Liver (tissue), 9 donors: ENCODE measurements around the gene GMDS. TPM values are rescaled to one million over a fixed set of nuclear protein-coding genes. Genes with fewer than 3 reads are reported as not detected.

Experiments
- DNase-seq: peaks from one replicate; pipeline ENCODE4 v3.0.0-alpha.2; 2017; ENCODE audit warnings: low spot score
- H3K27ac ChIP-seq, 2 donors: one replicate each; pipeline ENCODE4 v1.7.0; 2013; ENCODE audit warnings: inconsistent platforms in 2 of 2, low read length in 2 of 2, control low read depth in 1 of 2, low read depth in 1 of 2, mild to moderate bottlenecking in 1 of 2
- H3K27me3 ChIP-seq, 4 donors: one replicate each; pipeline versions ENCODE4 v1.6.1 to v1.7.0; 2013; ENCODE audit warnings: low read length in 3 of 4, inconsistent platforms in 1 of 4, mild to moderate bottlenecking in 1 of 4, moderate library complexity in 1 of 4; ENCODE audit not compliant: control insufficient read depth in 4 of 4, insufficient read depth in 4 of 4
- H3K36me3 ChIP-seq, 4 donors: one replicate each; pipeline versions ENCODE4 v1.6.1 to v1.7.0; 2013; ENCODE audit warnings: low read length in 3 of 4, mild to moderate bottlenecking in 3 of 4, low read depth in 1 of 4, moderate library complexity in 1 of 4; ENCODE audit not compliant: control insufficient read depth in 4 of 4, insufficient read depth in 3 of 4
- H3K4me1 ChIP-seq, 4 donors: one replicate each; pipeline versions ENCODE4 v1.6.1 to v1.7.0; 2013; ENCODE audit warnings: low read length in 3 of 4, mild to moderate bottlenecking in 3 of 4, moderate library complexity in 1 of 4; ENCODE audit not compliant: control insufficient read depth in 4 of 4, insufficient read depth in 4 of 4
- H3K4me3 ChIP-seq, 3 donors: one replicate each; pipeline versions ENCODE4 v1.6.1 to v1.7.0; 2013; ENCODE audit warnings: low read length in 3 of 3, control low read depth in 1 of 3, low read depth in 1 of 3, mild to moderate bottlenecking in 1 of 3
- H3K9ac ChIP-seq, 2 donors: one replicate each; pipeline ENCODE4 v1.7.0; 2013; ENCODE audit warnings: low read length in 2 of 2, mild to moderate bottlenecking in 2 of 2, moderate library complexity in 2 of 2, control low read depth in 1 of 2, low read depth in 1 of 2
- H3K9me3 ChIP-seq, 4 donors: one replicate each; pipeline versions ENCODE4 v1.6.1 to v1.7.0; 2013; ENCODE audit warnings: low read length in 3 of 4; ENCODE audit not compliant: control insufficient read depth in 4 of 4
- ATF3 ChIP-seq: IDR thresholded peaks from 2 replicates; pipeline ENCODE4 v1.6.1; 2016; ENCODE audit warnings: antibody characterized with exemption
- CTCF ChIP-seq: fragments of 150-350 bp; IDR thresholded peaks from 2 replicates; pipeline ENCODE4 v1.5.1; 2017; ENCODE audit warnings: improper control_type of control experiment, low read depth, low read length; ENCODE audit not compliant: missing input control
- EGR1 ChIP-seq, 2 donors: IDR thresholded peaks; 2 replicates each; pipeline ENCODE4 v1.6.1; 2016 to 2018; ENCODE audit warnings: antibody characterized with exemption in 2 of 2, low read depth in 2 of 2
- FOXA1 ChIP-seq: IDR thresholded peaks from 2 replicates; pipeline ENCODE4 v1.6.1; 2016; ENCODE audit warnings: antibody characterized with exemption
- FOXA2 ChIP-seq: IDR thresholded peaks from 2 replicates; pipeline ENCODE4 v1.6.1; 2016; ENCODE audit warnings: antibody characterized with exemption
- GABPA ChIP-seq, 2 donors: IDR thresholded peaks in 1 of 2; conservative IDR thresholded peaks in 1 of 2; 2 replicates each; pipeline ENCODE4 v1.6.1; 2016; ENCODE audit warnings: antibody characterized with exemption in 2 of 2, mild to moderate bottlenecking in 1 of 2, moderate library complexity in 1 of 2
- HNF4A ChIP-seq, 2 donors: conservative IDR thresholded peaks; 2 replicates each; pipeline ENCODE4 v1.6.1; 2016; ENCODE audit warnings: antibody characterized with exemption in 2 of 2, mild to moderate bottlenecking in 2 of 2
- HNF4G ChIP-seq: IDR thresholded peaks from 2 replicates; pipeline ENCODE4 v1.6.1; 2016; ENCODE audit warnings: antibody characterized with exemption
- JUND ChIP-seq, 2 donors: IDR thresholded peaks; 2 replicates each; pipeline ENCODE4 v1.6.1; 2016; ENCODE audit warnings: antibody characterized with exemption in 2 of 2
- MAX ChIP-seq: IDR thresholded peaks from 2 replicates; pipeline ENCODE4 v1.6.1; 2016; ENCODE audit warnings: antibody characterized with exemption
- NR2F2 ChIP-seq: IDR thresholded peaks from 2 replicates; pipeline ENCODE4 v1.6.1; 2016; ENCODE audit warnings: antibody characterized with exemption
- RAD21 ChIP-seq, 2 donors: IDR thresholded peaks; 2 replicates each; pipeline ENCODE4 v1.6.1; 2016; ENCODE audit warnings: antibody characterized with exemption in 2 of 2, mild to moderate bottlenecking in 2 of 2
- REST ChIP-seq: IDR thresholded peaks from 2 replicates; pipeline ENCODE4 v1.6.1; 2016; ENCODE audit warnings: antibody characterized with exemption, mild to moderate bottlenecking
- RXRA ChIP-seq, 2 donors: IDR thresholded peaks; 2 replicates each; pipeline ENCODE4 v1.6.1; 2017 to 2018; ENCODE audit warnings: antibody characterized with exemption in 2 of 2, mild to moderate bottlenecking in 1 of 2
- SP1 ChIP-seq: IDR thresholded peaks from 2 replicates; pipeline ENCODE4 v1.6.1; 2018; ENCODE audit warnings: antibody characterized with exemption, mild to moderate bottlenecking
- TAF1 ChIP-seq: conservative IDR thresholded peaks from 2 replicates; pipeline ENCODE4 v1.6.1; 2016; ENCODE audit warnings: antibody characterized with exemption, mild to moderate bottlenecking
- ZBTB33 ChIP-seq: IDR thresholded peaks from 2 replicates; pipeline ENCODE4 v1.6.1; 2016; ENCODE audit warnings: antibody characterized with exemption
- WGBS: extraction: QIAGEN DNeasy Blood & Tissue Kit; methylation state at CpG from one replicate; pipeline ENCODE4 v1.1.7; 2013; 5-methylcytosine and 5-hydroxymethylcytosine counted together
- polyA plus RNA-seq, 2 donors: library from polyadenylated mRNA; stranded (reverse) in 1 of 2; unstranded in 1 of 2; fragments of 200-250 nt in 1 of 2; fragments of >200 nt in 1 of 2; fragmentation: Nextera tagmentation in 1 of 2; extraction: Ambion mirVana in 1 of 2; gene quantifications; one replicate each; pipeline versions ENCODE4 v1.2.1 to v1.2.3, GENCODE V29; 2013 to 2015
- total RNA-seq, 2 donors: library from RNA; depleted of rRNA; stranded (reverse); fragments of >200 nt; gene quantifications; one replicate each; pipeline ENCODE4 v1.2.3, GENCODE V29; 2014
- donor health status: healthy.
- donor health status: healthy.
- donor health status: healthy.
- donor health status: healthy.
- donor health status: healthy.

Gene GMDS
- total and polyA plus RNA-seq, 4 donors, result 3.5 to 15.6 (median 13.0) TPM

- TF ChIP-seq RXRA (IDR thresholded peaks at IDR 0.05), result no peak
- no peak for TF ChIP-seq SP1
- TF ChIP-seq MAX, result no peak
- TF ChIP-seq FOXA2, result no peak
- no peak for TF ChIP-seq HNF4G
- TF ChIP-seq FOXA1, result no peak
- TF ChIP-seq RAD21 (IDR thresholded peaks at IDR 0.05), result no peak
- no peak for TF ChIP-seq ATF3
- TF ChIP-seq REST, result no peak
- no peak for TF ChIP-seq CTCF
- no peak for TF ChIP-seq EGR1 (IDR thresholded peaks at IDR 0.05; ENCODE audit: low read depth in 2 of 2)
- no peak for TF ChIP-seq NR2F2
- TF ChIP-seq HNF4A (conservative IDR thresholded peaks at IDR 0.05), result no peak
- TF ChIP-seq GABPA (IDR thresholded peaks at IDR 0.05 in 1 of 2, conservative IDR thresholded peaks at IDR 0.05 in 1 of 2), result no peak
- TF ChIP-seq JUND (IDR thresholded peaks at IDR 0.05), result no peak
- no peak for TF ChIP-seq TAF1
- TF ChIP-seq ZBTB33, result no peak
- DNase-seq, result no peak
- H3K9me3 ChIP-seq, result no peaks in the 10 kb centered on the region
- no peak overlapping the region for H3K27ac ChIP-seq
- H3K27me3 ChIP-seq, result no peaks in the 10 kb centered on the region
- 93% methylated on average over 6 of the region's 6 CpGs for WGBS
- no peaks in the 10 kb centered on the region for H3K4me1 ChIP-seq
- H3K36me3 ChIP-seq, result no peaks in the 10 kb centered on the region
- H3K4me3 ChIP-seq, result no peak overlapping the region
- no peak overlapping the region for H3K9ac ChIP-seq
Measured at GRCh38 chr6:2147766-2148448, 97.5 kb downstream of the GMDS start.
